Activated naive CD8-positive, alpha-beta T cell (primary cell): ENCODE measurements around the gene ZNF784.
A peak's percentile ranks its signal among the peaks of the same experiment; 100 is the strongest.

Source experiments
- H3K27ac Mint-ChIP-seq: one replicate; pipeline ENCODE4 v1.8.0; 2021; ENCODE audit warnings: mixed read lengths
- H3K27me3 Mint-ChIP-seq: one replicate; pipeline ENCODE4 v1.8.0; 2021; ENCODE audit warnings: mixed read lengths
- H3K36me3 Mint-ChIP-seq: one replicate; pipeline ENCODE4 v1.8.0; 2021; ENCODE audit warnings: mixed read lengths
- H3K4me1 Mint-ChIP-seq: one replicate; pipeline ENCODE4 v1.8.0; 2021; ENCODE audit warnings: low read depth, mixed read lengths
- H3K4me3 Mint-ChIP-seq: one replicate; pipeline ENCODE4 v1.8.0; 2021; ENCODE audit warnings: mild to moderate bottlenecking, mixed read lengths
- H3K9me3 Mint-ChIP-seq: one replicate; pipeline ENCODE4 v1.8.0; 2021; ENCODE audit warnings: low read depth, mixed read lengths

The ZNF784 gene

DNA sequence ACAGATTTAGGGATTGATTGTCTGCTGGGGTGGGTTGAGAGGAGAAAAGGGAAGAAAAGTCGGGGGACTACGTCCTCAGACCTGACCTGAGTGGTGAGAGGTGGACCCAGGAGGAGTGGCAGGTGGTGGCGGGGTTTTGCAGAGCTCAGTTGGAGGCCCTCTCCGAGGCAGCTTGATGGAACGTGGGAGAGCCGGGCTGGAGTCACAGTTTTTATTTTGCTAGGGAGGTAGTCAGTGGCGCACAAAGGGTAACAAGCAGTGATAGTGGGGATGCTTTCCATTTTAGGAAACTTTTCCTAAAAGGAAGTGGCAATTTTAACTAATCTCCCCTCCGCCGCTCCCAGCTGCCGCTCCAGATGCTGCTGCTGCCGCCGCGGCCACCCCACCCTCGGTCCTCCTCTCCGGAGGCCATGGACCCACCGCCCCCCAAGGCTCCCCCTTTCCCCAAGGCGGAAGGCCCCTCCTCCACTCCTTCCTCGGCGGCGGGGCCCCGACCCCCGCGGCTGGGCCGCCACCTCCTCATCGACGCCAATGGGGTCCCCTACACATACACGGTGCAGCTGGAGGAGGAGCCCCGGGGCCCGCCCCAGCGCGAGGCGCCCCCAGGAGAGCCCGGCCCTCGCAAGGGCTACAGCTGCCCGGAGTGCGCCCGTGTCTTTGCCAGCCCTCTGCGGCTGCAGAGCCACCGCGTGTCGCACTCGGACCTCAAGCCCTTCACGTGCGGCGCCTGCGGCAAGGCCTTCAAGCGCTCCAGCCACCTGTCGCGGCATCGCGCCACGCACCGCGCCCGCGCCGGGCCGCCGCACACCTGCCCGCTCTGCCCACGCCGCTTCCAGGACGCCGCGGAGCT is 18.0 kb upstream of the ZNF784 start:
- Mint-ChIP-seq H3K36me3 (peaks cover 6% of the 10 kb centered on the region), H3K27ac (peak overlapping the region; percentile 100)

DNA sequence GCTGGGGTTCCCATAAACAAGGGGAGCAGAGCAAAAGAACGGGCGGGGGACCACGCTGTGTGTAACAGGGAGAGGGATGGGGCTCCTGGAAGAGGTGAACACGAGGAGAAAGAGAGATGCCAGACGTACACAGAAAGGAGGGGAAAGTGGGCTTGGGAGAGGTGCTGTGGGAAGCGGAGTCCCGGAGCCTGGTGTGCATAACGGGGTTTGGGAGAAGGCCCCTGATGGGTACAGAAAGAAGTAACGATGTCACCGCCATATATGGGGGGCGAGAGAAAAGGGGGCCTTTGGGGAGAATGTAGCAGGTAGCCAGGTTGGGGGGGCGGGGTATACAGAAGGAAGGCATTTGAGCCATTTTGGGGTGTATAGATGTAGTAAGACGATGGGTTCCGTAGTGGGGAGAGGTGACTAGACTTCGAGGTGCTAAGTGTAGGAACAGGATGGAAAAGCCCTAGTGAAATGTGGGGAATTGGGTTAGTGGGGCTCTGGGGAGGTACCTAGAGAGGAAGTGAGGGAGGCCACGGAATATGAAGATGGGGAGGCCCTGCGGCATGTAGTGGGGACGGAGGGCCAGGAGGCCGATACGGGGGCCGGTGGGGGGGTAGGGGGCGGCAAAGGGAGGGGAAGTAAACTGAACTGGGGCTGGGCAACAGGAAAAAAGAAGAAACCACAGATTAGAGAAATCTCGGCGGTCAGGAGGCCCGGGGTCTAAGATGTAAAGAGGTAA is 17.2 kb upstream of the ZNF784 start:
- peak overlapping the region; percentile 83 for H3K27ac Mint-ChIP-seq
- H3K36me3 Mint-ChIP-seq = peaks cover 6% of the 10 kb centered on the region
- H3K4me3 Mint-ChIP-seq = peak overlapping the region; percentile 96
- no peaks in the 10 kb centered on the region for H3K27me3 Mint-ChIP-seq
- H3K9me3 Mint-ChIP-seq = no peaks in the 10 kb centered on the region
- H3K4me1 Mint-ChIP-seq = peaks cover 48% of the 10 kb centered on the region

More for the DNA sequence above, 18.0 kb upstream of the ZNF784 start:
- H3K9me3 Mint-ChIP-seq = no peaks in the 10 kb centered on the region
- H3K4me3 Mint-ChIP-seq = peak overlapping the region; percentile 97
- no peaks in the 10 kb centered on the region for H3K27me3 Mint-ChIP-seq
- peaks cover 47% of the 10 kb centered on the region for H3K4me1 Mint-ChIP-seq

DNA sequence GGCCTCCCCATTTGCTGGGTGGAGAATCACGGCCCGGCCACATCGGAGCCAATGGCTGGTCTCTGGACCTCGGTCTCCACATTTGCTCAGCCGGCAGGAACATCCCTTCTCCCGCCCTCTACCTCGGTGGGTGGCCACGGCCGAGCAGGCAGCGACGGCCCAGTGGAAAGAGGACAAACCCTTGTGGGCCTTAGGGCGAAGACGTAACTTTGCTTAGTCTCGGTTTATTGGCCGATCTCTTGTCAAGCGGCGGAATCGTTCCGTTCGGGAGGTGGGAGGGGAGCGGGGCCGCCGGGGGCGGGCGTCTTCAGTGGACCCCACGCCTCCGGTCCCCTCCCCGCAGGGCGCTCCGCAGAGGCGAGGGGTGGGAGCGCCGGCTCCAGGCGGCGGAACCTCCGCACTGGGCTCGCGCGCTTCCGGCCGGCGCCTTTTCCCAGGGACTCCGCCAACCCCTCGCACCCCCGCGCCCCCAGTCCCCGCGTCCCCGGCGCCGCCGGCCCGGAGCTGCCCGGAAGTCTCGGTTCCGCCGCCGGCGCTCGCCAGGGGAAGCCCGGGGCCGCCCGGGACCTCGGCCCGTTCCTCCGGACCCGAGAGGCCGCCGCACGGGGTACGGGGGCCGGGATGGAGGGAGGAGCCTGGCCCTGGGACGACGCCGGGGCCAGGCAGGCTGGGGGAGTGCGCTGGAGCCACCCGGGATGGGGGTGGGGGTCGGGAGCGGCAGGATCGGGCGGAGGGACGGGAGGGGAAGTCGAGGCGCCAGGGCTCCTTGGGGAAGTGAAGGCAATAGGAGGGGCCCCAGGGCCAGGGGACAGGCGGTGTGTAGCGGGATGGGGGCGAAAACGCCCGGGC is 16.4 kb upstream of the ZNF784 start, which contains the start of gene ZNF580:
Gene ZNF580, plus strand, starts transcription at position 426 of the 849 bp plus-strand sequence. CDS start 1,507 bp downstream, outside the sequence.
- no peaks in the 10 kb centered on the region for H3K9me3 Mint-ChIP-seq
- H3K4me1 Mint-ChIP-seq = peaks cover 56% of the 10 kb centered on the region
- peak within 1 kb of the TSS; percentile 90 for H3K27ac Mint-ChIP-seq
- peak within 1 kb of the TSS; percentile 96 for H3K4me3 Mint-ChIP-seq
- H3K36me3 Mint-ChIP-seq = peaks cover 8% of the 10 kb centered on the region
- H3K27me3 Mint-ChIP-seq = no peaks in the 10 kb centered on the region

DNA sequence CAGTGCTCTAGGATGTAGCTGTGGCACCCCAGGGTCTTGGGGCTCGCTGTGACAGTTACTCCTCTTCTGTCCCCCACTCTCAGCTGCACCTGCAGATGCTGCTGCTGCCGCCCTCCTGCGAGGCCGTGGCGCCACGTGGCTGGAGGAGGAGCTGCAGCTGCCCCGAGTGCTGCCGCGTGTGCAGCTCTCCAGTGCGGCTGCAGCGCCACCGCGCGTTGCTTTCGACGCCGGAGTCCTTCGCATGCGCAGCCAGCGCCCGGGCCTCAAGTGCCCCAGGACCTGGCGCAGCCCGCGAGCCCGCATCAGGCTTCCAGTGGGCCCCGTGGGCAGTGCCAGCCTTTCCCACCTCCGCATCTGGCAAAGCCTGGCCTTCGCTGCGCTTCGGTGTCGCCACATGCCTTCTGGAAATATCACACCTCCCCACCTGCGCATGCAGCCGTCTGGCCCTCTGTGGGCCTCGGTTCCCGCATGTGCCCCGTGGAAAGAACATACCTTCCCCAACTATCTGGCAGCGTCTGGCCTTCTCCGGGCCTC is 15.7 kb upstream of the ZNF784 start:
- Mint-ChIP-seq H3K27ac (peak overlapping the region; percentile 90), H3K4me3 (peak overlapping the region; percentile 84), H3K27me3 (no peaks in the 10 kb centered on the region), H3K36me3 (peaks cover 8% of the 10 kb centered on the region), H3K9me3 (no peaks in the 10 kb centered on the region), H3K4me1 (peaks cover 54% of the 10 kb centered on the region)

DNA sequence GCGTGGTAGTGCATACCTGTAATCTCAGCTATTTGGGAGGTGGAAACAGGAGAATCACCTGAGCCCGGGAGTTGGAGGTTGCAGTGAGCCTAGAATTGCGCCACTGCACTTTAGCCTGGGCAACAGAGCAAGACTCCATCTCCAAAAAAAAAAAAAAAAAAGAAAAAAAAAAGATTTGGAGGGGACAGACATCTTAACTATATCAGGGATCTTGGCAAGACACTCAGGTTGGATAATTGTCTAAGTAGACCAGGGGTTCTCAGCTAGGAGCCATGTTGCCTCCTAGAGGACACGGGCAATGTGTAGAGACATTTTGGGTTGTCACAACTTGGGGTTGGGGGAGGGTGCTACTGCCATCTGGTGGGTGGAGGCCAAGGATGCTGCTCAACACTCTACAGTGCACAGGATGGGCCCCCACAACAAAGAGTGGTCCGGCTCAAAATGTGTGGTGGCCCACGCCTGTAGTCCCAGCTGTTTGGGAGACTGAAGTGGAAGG is 14.5 kb upstream of the ZNF784 start:
- no peaks in the 10 kb centered on the region for H3K9me3 Mint-ChIP-seq
- peak overlapping the region; percentile 41 for H3K27ac Mint-ChIP-seq
- H3K4me3 Mint-ChIP-seq = peak overlapping the region; percentile 65
- H3K36me3 Mint-ChIP-seq = peaks cover 13% of the 10 kb centered on the region
- peaks cover 59% of the 10 kb centered on the region for H3K4me1 Mint-ChIP-seq
- H3K27me3 Mint-ChIP-seq = no peaks in the 10 kb centered on the region

DNA sequence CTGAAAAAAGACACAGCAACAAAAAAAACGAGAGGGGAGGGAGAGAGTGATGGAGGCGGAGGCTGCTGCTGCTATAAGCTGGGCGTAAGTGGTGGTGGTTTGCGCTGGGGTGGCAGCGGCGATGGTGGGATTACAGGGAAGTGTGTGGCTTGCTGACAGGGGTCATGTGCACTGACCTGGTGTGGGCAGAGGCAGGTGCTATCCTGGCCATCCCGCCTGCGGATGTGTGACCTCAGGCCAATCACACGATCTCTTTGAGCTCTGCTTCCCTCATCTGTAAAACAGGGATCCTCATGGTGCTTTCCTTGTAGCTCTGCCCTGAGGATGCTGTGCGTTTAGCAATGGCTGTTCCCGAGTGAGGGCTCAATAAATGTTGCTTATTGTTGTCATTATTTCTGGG is 13.2 kb upstream of the ZNF784 start:
- H3K27ac Mint-ChIP-seq = peak overlapping the region; percentile 61
- peaks cover 13% of the 10 kb centered on the region for H3K36me3 Mint-ChIP-seq
- no peaks in the 10 kb centered on the region for H3K9me3 Mint-ChIP-seq
- H3K4me1 Mint-ChIP-seq = peaks cover 51% of the 10 kb centered on the region
- H3K27me3 Mint-ChIP-seq = no peaks in the 10 kb centered on the region
- H3K4me3 Mint-ChIP-seq = peak overlapping the region; percentile 57

DNA sequence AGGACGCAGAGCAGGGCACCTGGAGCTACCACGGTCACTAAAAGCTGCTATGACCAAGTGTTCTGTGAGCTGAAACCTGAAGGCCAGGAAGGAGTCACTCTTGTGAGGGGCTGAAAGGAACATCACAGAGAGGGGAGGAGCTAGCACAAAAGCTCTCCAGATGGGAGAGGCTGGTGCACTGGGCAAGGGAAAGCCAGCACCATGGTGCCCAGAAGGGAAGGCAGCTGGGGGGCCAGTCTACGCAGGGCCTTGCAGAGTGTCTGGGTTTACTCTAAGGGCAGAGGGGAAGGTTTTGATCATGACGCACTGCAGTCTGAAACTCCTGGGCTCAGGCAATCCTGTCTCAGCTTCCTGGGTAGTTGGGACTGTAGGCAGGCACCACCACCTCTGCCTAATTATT is 12.4 kb upstream of the ZNF784 start:
- Mint-ChIP-seq H3K27me3 (no peaks in the 10 kb centered on the region), H3K9me3 (no peaks in the 10 kb centered on the region), H3K36me3 (peaks cover 13% of the 10 kb centered on the region), H3K27ac (peak overlapping the region; percentile 100), H3K4me1 (peaks cover 54% of the 10 kb centered on the region), H3K4me3 (peak overlapping the region; percentile 98)

DNA sequence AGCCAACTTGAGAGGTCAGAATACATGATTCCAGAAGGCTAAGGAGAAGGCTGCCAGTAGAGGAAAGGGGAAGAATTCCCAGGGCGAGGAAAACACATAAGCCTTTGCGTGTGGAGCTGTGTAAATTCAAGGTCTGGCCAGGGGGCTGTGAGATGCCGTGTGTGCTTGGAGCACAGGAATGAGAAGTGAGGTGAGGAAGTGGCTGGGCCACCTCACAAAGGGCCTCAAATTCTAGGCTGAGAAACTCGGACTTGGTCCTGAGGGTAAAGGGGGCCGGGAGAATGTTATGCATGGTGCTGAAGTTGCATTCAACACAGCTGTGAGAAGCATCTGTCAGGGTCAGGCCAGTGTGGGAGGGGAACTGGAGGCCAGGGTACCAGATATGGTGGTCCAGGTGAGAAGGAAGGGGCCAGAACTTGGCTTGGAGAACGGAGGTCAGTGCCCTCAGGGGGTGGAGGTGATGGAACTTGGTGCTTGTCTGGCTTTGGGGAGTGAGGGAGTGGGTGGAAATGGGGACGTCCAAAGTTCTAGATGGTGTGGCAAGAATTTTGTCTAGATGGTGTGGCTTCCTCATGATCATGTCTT is 11.6 kb upstream of the ZNF784 start:
- Mint-ChIP-seq H3K27ac (peak overlapping the region; percentile 100), H3K9me3 (no peaks in the 10 kb centered on the region), H3K4me3 (peak overlapping the region; percentile 98), H3K36me3 (peaks cover 13% of the 10 kb centered on the region), H3K4me1 (peaks cover 57% of the 10 kb centered on the region), H3K27me3 (no peaks in the 10 kb centered on the region)

DNA sequence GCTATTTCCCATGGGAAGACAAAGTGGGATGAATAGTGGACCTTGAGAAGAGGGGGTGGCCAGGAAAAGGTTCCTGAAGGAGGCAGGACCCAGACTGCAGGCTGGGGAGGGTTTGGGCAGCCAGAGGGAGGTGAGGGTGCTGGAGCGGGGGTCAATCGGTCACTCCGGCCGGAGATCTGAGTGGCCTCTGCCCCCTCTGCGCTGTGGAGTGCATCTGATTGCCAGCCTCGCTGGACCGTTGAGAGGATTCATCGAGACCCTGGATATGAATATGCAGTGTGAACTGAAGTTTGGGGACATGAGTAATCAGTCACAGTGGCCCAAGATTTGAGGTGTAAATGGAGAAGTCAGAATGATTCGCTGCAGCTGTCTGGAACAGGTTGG is 11.0 kb upstream of the ZNF784 start:
- H3K4me1 Mint-ChIP-seq = peaks cover 54% of the 10 kb centered on the region
- no peaks in the 10 kb centered on the region for H3K9me3 Mint-ChIP-seq
- H3K36me3 Mint-ChIP-seq = peaks cover 13% of the 10 kb centered on the region
- H3K27ac Mint-ChIP-seq = peak overlapping the region; percentile 100
- peak overlapping the region; percentile 98 for H3K4me3 Mint-ChIP-seq
- H3K27me3 Mint-ChIP-seq = no peaks in the 10 kb centered on the region

DNA sequence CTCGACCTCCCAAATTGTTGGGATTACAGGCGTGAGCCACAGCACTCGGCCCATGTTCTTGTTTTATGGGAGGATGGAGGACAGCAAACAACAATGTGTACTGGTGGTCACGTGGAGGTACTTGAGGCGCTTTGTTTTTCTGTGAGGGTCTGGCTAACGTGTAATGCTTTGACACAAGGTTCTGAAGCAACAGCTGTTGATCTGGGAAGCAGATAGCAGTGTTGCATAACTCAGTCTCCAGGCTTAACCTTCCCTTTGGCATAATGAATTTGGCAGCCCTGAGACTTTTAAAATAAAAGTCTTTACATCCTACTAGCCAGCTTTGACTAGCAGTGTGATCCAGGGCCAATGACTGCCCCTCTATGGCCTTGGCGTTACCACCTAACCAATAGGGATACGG is 9.5 kb upstream of the ZNF784 start:
- H3K4me3 Mint-ChIP-seq = peak overlapping the region; percentile 98
- H3K27ac Mint-ChIP-seq = no peak overlapping the region
- no peaks in the 10 kb centered on the region for H3K27me3 Mint-ChIP-seq
- no peaks in the 10 kb centered on the region for H3K9me3 Mint-ChIP-seq
- peaks cover 46% of the 10 kb centered on the region for H3K4me1 Mint-ChIP-seq
- H3K36me3 Mint-ChIP-seq = peaks cover 11% of the 10 kb centered on the region

DNA sequence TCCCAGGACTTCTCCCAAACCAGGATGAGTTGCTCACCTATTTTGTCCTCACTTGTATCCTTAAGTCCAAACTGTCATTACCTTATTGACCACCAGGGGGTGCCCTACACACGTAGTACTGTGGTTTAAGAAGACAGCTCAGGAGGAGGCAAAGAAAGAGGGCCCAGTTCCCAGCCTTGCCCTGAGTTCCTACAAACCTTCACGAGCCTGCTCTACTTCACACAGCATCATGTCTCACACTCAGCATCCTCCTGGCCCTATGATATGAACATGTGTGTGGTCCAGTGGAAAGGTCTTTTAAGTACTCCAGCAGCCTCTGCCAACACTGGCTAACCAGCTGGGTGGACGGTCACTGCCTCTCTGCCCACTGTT is 8.1 kb upstream of the ZNF784 start:
- peak overlapping the region; percentile 1 for H3K4me3 Mint-ChIP-seq
- peak overlapping the region; percentile 64 for H3K27ac Mint-ChIP-seq

DNA sequence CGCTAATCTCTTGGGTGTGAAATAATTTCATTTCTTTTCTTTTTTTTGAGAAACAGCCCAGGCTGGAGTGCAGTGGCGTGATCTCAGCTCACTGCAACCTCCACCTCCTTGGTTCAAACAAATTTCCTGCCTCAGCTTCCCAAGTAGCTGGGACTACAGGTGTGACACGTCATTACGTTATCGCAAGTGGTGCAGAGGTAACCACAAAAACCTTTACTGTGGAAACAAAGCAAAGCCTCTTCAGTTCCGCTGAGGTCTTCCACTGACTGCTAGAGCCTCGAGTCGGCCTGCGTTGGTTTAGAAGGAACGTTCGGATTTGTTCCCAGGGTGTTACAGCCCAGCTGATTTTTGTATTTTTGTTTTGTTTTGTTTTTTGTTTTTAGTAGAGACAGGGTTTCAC is 2.0 kb upstream of the ZNF784 start:
- Mint-ChIP-seq H3K27ac (peak overlapping the region; percentile 16), H3K36me3 (no peaks in the 10 kb centered on the region), H3K9me3 (no peaks in the 10 kb centered on the region), H3K4me1 (peaks cover 37% of the 10 kb centered on the region), H3K4me3 (peak overlapping the region; percentile 70), H3K27me3 (no peaks in the 10 kb centered on the region)

More for the DNA sequence above, 8.1 kb upstream of the ZNF784 start:
- Mint-ChIP-seq H3K9me3 (no peaks in the 10 kb centered on the region), H3K36me3 (peaks cover 7% of the 10 kb centered on the region), H3K4me1 (peaks cover 42% of the 10 kb centered on the region), H3K27me3 (no peaks in the 10 kb centered on the region)

DNA sequence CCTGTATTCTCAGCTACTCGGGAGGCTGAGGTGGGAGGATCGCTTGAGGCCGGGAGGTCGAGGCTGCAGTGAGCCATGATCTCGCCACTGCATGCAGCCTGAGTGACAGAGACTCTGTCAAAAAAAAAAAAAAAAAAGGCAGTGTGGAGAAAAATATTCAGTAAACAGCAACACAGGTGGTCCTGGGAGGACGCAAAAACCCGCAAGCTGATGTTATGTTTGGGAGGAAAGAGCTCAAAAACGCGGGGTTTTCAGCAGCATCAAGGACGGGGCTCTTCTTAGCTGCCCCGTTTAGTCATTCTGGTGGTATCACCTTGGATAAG is 599 bp upstream of the ZNF784 start:
- H3K27ac Mint-ChIP-seq = peak overlapping the region; percentile 84
- no peaks in the 10 kb centered on the region for H3K36me3 Mint-ChIP-seq
- no peaks in the 10 kb centered on the region for H3K9me3 Mint-ChIP-seq
- no peaks in the 10 kb centered on the region for H3K27me3 Mint-ChIP-seq
- peak overlapping the region; percentile 84 for H3K4me3 Mint-ChIP-seq
- peaks cover 51% of the 10 kb centered on the region for H3K4me1 Mint-ChIP-seq

DNA sequence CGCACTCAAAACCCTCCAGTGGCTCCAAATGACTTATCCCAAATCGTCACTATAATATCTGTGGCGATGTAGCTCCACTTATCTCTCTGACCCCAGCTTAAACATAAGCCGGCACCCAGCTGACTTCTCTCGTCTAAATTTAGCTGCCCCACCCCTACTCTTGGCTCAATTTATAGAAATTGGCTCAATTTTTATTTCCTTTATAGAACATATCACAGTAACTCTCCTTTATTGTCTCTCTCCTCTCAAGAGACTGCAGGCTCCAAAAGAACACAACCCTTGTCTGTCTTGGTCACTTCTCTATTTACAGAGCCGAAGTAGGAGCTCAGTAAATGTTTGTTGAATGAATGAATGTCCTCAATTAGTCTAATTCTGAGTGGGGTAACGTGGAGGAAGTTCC is 805 bp downstream of the ZNF784 start:
- Mint-ChIP-seq H3K27me3 (no peaks in the 10 kb centered on the region), H3K36me3 (no peaks in the 10 kb centered on the region), H3K4me1 (peaks cover 59% of the 10 kb centered on the region), H3K4me3 (peak overlapping the region; percentile 84), H3K27ac (peak overlapping the region; percentile 84), H3K9me3 (no peaks in the 10 kb centered on the region)
